GM21723 (cell line): ENCODE measurements around the gene SLC34A1.
A peak's percentile ranks its signal among the peaks of the same experiment; 100 is the strongest.

Experiments
- ATAC-seq: cut with Tn5 transposase; IDR thresholded peaks from one replicate; pipeline ENCODE4 v1.9.1; 2021; ENCODE audit warnings: mild to moderate bottlenecking, moderate library complexity; ENCODE audit not compliant: unreplicated experiment

The SLC34A1 gene

GRCh38 chr5:177444106-177445051 is 60.1 kb downstream of the SLC34A1 start:
- no peak for ATAC-seq

DNA sequence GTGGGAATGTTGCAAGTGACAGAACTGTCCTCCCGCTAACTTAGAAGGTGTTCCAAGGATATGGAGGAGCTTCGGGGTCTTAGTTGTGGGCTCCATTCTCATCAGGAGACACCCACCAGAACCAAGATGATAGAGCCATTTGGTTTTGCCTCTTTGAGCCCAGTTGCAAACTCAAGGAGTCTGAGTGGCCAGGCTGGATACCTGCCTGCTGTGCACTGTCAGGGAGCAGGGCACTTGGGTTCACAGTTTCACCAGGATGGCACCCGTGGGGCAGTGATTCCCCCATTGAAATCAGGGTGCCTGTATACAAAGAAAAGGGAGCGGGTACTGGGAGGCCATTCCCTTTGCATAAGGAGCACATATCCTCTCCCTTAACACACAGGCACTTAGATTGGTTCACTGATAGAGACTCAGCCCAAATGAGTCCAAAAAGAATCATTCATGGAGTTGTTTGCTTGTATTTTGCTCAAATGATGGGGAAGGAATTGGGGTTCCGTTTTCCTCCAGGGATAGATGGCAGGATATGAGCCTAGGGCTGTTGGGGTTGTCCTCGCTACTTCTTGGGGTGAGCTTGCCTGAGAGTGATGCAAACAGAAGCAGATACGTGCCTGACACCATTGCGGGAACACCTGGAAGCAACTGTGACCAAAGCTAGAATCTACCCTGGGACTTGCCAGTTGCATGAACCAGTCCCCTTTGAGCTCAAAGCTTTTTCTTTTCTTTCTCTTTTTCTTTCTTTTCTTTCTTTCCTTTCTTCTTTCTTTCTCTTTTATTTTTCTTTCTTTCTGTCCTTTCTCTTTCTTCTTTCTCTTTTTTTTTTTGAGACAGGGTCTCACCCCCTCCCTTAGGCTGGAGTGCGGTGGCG is 61.0 kb downstream of the SLC34A1 start:
- no peak for ATAC-seq

DNA sequence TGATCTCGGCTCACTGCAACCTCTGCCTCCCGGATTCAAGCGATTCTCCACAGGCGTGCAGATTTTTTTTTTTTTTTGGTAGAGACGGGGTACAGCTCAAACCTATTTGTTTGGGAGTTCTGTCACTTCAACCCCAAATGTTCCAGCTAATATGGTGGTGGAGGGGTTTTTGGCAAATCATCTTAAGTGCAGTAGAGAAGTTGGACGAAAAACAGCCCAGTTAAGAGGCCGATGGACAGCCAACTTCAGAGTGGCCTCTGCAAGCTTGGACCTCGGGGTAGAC is 61.6 kb downstream of the SLC34A1 start:
- ATAC-seq, result no peak

DNA sequence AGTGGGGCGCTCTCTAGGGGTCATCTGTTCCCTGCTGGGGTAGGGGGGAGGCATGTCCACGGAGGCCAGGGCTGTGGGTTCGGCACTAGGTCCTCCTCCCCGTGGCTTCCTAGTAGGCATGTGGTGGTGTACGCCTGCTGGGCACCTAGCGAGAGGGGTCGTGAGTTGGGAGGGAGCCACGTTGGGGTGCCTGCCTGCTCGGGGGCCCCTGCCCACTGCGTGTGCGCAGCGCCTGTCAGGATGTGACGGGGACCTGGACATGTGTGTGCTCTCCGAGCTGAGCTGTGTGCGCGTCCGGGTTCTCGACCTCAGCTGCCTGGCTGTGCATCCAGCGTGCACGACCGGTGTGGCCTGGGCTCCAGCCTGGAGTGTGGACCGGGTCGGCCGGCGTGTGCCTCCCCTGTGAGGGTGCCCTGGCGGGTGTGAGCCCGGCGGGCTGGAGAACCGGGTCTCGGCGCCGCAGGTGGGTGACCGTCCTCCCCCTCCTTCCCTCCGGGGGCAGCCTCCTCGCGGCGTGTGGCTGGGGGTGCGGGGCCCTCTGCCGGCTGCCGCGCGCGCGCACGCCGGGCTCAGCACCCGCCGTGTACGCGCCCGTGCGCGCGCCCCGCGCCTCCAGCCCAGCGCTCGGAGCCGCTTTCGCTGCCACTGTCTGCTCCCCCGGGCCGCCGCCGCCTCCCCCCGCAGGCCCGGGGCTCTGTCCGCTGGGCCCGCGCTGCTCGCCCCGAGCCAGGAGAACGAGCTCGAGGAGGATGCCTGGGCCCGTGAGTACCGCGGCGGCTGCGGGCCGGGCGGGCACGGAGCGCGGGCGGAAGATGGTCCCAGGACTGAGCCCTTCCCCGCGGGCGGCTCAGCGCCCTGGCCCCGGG is 62.2 kb downstream of the SLC34A1 start, which contains the start of gene PRR7:
PRR7 (plus strand) TSS at position 615 of the 866 bp plus-strand sequence. CDS start 8,254 bp downstream, outside the sequence.
- peak; percentile 46 for ATAC-seq

- ATAC-seq, result peak; percentile 50
Observed at GRCh38 chr5:177447066-177447610, 62.9 kb downstream of the SLC34A1 start.

DNA sequence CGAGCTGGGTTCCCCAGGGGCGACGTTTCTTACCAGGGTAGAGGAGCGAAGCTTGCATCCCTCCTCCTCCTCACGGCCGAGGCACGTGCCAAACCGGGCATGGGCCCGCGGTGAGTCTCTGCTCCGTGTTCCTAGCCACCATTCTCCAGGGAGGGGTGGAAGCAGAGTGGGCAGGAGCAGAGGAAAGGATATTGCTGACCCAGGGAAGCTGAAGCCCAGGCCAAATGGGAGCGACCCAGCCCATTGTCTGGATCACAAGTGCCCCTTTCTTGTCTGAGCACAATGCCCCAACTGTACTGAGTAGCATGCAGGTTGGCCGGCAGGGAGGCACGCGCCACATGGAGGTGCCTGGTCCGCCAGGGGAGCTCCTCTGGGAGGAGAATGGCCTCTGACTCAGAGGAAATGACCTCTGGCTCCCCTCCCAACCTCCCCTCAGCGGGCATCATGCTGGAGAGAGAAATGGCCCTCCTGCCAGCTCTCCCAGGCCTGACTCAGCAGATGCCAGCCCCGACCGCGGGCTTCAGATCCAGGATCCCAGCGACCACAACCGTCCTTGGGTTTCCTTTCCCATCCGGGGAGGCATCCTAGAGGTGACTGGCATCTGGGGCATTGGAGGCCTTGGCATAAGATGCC is 63.5 kb downstream of the SLC34A1 start:
- no peak for ATAC-seq
